Right ventricle myocardium superior (tissue), 1 donor: ENCODE measurements around the gene EFL1. TPM values are rescaled to one million over a fixed set of nuclear protein-coding genes. Genes with fewer than 3 reads are reported as not detected.

Source experiments
- ATAC-seq: fragments of 200-7000 bp; cut with Tn5 transposase; one replicate; pipeline ENCODE4 v1.9.1; 2020; ENCODE audit warnings: mild to moderate bottlenecking; ENCODE audit not compliant: poor library complexity
- DNase-seq: peaks from one replicate; pipeline ENCODE4 v3.0.0-alpha.2; 2020
- intact Hi-C: fragments of 100-400 bp; cut with DNase I; formaldehyde crosslinking; loops from one replicate; pipeline ENCODE4 v1.11.2; 2022
- total RNA-seq: library from RNA; stranded (reverse); fragmentation: NEBNext Ultra II Directional; extraction: Animal tissue kit (Norgen Biotek cat#: 25700); gene quantifications from one replicate; pipeline ENCODE4 v1.2.1, GENCODE V29; 2021
- donor health status: DM: no; HTN: yes; CAD: no; lungs with severe emphysema.

EFL1 gene
- total RNA-seq, 1 donor from 2014 or later, result 14.9 TPM

DNA sequence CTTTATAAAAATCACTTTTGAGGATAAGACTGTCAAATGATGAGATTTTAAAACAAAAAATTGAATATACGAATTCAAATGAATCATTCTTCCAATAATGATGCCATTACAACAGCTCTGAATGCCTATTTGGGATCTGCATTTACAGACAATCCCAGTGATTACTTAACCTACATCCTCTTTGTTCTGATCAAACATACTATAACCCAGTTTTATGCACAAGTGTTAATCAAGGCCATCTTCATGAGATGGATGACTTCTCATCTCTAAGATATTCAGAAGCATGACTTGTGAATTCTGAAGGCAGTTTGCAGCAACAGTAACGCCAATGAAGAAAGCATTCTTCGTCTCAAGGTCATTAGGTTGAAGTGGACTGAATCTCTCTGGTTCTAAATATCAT lies 126.4 kb downstream of the EFL1 start:
- no peak for DNase-seq
- no peak for ATAC-seq
- intact Hi-C loops, result no loop called here

DNA sequence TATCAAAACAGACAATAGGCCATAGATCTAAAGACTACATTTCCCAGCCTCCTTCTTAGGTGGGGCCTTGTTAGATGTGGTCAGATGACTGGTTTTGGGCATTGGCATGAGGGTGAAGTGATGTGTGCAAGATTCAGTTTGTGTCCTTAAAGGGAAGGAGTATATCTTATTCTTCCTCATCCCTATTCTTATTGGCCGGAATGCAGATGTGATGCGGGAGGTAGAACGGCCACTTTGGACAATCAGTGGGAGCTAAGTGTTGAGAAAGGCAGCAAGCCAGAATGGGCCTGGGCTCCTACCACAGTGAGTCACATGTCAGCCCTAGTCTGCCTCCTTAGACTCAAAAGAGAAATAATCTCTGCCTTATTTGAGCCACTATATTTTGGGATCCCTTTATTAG lies 126.9 kb downstream of the EFL1 start:
- DNase-seq (no peak), ATAC-seq (peak; percentile 45)
- intact Hi-C loops, result no loop called here

DNA sequence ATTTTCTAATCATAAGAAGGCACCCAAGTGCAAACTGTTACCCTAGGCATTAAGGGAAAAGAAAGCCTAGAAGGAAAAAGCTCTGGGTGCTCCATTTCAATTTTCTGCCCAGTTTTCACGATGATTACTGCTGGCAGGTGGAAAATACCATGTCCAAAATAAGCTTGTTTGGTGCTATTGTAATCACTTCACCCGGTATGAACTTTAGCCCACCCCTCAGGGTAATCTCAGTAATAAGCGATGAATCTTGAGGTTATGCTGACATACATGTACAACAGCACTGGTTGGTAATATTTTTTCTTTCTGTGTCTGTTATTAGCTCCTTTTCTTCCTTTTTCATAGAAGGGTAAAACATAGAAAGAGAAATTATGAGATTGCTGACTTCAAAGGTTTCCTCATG lies 128.1 kb downstream of the EFL1 start:
- ATAC-seq (no peak), DNase-seq (no peak)
- intact Hi-C loops, result no loop called here

DNA sequence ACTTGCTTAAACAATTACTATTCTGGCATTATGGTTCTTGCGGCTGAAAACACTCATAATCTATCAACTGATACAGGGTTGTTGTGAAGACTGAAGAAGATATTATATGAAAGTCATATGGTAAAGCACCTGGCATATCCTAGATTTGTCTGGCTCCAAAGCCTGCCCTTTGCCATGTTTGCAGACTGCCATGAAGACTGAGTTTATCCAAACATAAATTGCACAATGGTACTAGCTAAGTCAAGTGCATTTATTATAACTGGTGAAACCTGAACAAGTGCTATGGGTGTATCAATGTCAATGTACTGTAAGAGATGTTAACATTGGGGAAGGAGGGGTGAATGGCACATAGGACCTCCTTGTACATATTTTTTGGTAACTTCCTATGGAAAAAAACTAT lies 129.3 kb downstream of the EFL1 start:
- intact Hi-C loops, result no loop called here

DNA sequence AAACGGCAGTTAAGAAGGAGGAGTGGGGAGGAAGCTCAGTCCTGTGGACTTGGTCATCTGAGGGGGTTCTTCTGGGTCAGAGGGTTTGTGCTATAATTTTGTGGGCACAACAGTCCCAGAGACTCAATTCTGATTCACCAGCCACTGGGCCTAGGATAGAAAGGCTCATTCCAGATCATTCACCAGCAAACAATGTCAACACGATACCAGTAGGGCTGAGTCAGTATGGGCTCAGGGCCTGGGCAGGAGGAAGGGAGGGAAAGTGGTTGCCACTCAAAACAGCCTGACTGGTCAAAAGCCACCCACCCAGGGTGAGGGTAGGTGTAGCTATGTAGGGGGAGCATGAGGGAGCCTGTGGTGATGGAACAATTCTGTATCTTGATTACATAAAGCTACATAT lies 129.8 kb downstream of the EFL1 start:
- DNase-seq (no peak), ATAC-seq (no peak)
- intact Hi-C loops, result no loop called here

More for the DNA sequence above, 129.3 kb downstream of the EFL1 start:
- no peak for DNase-seq
- no peak for ATAC-seq

DNA sequence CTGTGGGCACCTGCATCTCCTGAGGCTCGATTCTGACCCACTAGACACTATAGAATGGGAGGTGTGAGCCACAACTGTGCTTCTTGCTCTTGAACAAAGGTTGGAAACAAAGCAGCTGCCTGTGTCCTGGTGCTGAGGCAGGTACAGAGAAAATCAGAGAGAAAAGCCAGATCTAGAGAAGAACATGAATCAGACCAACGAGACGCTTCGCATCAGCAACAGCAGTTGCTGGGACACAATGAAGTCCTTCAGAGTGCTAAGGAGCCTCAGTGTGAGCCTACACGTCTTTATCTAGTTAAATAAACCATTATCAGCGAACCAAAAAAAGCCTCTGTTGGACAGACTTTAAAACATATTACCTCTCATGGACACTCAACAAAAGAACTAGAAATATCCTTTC lies 130.4 kb downstream of the EFL1 start:
- DNase-seq (no peak), ATAC-seq (no peak)
- intact Hi-C loops, result no loop called here

DNA sequence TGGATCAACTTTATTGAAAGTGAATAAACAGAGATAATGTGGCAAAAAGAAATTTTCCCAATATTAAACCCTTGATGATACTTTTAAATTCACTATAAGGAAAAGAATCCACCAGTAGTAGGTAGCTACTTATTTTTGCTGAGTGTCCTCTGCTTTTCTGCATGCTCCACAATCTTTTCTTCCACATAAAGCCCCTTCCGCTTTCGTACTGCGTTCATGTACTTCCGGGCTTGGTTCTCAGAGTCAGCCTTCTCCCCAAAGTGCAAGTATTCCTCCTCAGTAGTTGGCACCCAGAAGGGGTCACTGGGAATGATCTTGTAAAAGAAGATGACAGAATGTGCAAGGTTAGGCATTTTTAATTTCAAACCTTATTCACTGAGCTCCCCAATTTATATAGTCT lies 132.3 kb downstream of the EFL1 start:
- DNase-seq (no peak), ATAC-seq (no peak)
- intact Hi-C loops, result no loop called here

DNA sequence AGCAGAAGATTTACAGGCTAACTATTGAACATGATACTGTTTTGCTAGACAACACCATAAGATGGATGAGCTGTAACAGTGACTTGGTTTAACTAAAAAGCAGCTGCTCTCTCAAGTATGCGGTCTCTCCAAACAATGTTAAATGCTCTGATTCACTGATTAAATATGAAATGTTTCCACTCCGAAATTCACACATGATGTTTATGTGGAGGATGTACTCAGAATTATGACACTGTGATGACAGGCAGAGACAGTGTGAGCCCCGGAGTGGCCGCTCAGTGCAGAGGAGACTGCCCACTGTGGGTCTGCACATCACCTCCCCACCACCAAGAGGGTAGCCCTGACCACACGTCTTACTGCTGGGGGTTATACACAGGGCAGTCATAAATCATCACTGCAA lies 132.8 kb downstream of the EFL1 start:
- intact Hi-C loops, result no loop called here
- ATAC-seq (no peak), DNase-seq (no peak)

DNA sequence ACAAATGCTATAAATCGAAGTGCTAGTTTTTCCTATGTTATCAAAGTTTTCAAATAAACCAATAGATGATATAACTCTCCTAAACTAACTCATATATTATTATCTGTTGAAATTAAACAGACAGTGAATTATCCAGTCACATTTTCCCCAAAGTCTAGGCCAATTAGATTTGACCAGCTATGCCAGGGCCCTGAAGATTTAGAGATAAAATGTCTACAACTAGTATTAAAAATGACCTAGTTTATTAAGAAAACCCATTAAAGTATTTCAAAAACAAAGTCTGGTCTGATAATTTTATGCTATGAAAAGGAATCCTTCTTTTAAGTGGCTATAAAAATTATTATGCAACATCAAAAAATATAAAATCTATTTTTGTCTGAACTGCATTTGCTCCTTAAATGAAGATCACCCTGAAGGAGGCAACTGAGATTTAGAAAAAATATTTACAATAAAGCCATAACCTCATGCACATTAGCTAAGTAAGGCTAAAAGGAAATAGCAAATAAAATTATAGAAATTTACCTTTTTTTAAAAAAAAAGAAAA lies 133.3 kb downstream of the EFL1 start:
- intact Hi-C loops, result no loop called here
- ATAC-seq, result no peak
- no peak for DNase-seq

DNA sequence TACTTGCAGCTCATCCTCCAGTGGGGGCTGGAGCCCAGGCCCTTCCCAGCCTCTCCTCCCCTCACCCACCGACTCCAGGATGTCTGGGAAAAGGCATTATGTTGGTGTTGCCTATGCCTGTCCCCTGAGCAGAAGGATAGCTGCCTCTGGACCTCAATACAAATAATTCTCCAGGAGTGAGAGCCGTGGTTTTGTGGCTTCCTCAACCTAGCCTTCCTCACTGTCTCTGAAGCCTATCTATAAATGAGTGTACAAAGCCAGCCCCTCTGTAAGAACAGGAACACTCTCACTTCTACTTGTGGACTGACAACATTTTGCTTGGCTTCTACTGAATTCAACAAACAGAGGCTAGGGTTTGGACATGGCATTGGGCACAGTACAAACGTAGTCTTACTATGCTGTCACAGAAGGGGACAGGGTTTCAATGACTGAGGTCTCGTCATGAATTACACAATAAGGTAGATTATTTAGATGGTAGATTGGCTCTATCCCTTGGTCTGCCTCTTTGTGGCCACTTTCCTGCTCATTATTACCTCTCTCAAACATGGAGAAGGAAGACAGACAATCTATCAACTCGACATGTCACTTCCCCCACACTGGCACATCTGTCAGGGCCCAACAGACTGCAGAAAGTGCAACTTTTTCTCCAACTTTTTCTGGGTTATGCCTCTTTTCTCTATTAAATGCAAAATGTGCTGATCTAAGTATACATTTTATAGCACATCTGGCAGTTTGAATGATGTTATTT lies 134.0 kb downstream of the EFL1 start:
- ATAC-seq, result no peak
- no peak for DNase-seq
- intact Hi-C loops, result no loop called here

DNA sequence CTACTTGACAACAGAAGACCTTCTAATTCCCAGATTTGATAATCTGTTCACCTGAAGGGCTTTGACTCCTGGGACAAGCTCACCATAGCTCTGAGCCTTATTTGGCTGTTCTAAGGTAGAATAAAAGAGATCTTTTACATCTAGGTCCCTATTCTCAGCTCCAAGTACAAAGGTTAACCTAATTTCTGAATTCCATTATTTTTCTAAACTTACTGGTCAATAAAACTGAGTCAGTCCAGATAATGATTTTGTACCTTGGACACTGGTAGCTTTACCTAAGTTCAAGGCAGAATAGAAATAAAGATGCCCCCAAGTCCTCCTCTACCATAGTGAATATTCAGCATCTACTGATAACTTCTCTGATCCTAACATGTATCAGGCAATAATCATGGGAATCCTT lies 135.0 kb downstream of the EFL1 start:
- intact Hi-C loops, result no loop called here

DNA sequence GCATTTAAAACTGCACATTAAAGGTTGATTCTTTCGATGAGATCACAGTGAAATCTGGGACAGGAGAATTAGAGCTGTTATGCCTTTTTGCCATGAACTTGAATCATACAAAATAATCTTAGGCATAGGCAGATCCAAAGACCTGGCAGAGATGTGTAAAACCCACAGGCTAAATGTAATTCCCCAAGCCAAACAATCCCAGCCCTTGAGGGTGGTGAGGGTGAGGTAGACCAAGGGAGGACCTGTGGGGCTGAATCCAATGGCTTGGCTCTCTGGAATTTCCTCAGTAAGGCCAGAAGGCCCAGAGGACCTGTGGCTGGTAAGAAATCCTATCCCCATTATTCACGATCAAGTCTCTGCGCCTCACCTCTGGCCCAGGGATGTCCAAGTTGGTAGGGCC lies 136.2 kb downstream of the EFL1 start:
- ATAC-seq (no peak), DNase-seq (no peak)
- intact Hi-C loops, result no loop called here

More for the DNA sequence above, 135.0 kb downstream of the EFL1 start:
- no peak for DNase-seq
- ATAC-seq, result no peak

DNA sequence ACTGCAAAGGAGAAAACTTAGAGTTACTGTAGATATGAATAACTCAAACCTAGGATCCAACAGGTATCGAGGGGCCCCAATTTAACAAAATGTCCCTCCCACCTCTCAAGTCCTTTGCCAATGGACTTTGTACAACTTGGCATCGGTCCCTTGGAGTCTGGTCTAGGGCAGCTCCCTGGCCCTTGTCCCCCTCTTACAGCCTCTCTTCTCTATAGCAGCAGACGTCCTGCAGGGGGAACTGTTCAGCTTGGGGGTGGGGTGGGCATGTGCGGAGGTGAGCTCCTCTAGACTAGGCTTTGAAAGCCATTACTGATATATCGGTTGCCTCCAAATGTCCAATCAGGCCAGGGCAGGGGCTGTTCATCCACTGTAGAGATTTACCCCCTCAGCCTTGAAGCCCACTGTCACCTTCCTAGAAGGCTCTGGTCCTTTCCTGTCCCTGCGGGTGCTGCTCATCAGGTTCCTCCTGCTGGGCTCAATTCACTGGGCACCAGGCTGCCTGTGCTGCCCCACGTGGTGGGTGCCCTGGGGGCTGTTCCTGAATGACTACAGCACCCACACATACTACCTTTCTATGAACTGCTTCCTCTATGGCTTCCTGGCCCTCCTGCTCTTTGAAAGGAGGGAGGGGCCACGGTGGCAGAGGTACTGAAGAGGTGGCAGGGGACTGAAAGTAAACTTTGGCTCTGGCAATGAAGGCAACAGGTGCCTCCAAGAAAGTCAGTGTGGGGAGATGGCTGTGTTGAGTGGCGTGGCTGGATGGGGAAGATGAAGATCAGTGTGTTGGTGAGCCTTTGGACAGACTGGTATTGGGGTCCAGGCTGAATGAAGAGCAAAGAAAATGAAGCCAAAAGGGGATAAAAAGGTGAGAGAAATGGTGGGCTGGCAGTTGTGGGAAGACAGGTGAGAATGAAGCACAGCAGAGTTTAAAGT lies 137.9 kb downstream of the EFL1 start:
- no peak for ATAC-seq
- intact Hi-C loops, result no loop called here
- DNase-seq, result no peak

DNA sequence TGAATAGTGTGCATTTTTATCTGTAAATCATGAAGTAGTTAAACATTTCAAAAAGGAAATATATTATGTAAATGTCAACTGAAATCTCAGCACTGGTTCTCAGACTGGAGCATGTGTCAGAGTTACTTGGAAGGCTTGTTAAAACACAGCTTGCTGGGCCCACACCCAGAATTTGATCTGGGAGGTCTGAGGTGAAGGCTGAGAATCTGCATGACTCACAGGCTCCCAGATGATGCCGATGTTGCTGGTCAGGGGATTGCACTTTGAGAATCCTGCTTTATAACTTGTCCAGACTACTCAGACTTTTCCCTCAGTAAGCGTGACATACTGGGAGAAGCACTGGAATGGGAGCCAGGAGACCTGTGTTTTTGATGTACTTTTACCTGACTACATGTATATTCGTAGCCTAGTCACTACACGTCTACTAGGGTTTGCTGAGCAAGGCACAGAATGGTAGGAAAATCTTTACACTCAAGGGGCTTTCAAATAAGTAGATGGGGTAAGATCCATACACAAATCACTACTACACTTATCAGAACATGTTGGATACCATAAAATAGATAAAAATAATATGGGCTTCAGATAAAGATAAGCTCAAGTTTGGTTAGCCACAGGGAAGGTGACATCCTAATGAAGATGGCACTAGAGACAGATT lies 139.7 kb downstream of the EFL1 start:
- DNase-seq, result no peak
- intact Hi-C loops, result no loop called here
- no peak for ATAC-seq

DNA sequence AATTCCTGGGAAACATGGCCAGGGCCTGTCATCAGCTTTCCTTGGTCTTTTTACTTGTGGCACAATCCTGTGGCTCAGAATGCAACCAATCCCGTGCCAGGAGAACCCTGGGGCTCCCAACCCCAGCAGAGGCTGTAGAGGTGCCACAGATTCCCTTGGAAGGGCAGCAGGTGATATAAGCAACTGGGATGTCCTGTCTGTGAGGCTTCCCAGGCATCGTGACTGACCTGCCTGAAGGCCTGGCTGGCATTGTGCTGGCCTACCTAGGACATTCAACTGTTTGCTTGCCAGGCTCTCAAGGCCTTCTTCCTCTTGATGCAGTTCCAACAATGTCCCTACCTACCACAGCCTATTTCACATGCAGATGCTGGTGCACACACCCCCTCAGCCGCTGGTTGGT lies 144.5 kb downstream of the EFL1 start:
- intact Hi-C loops, result no loop called here
- no peak for ATAC-seq
- DNase-seq, result no peak

DNA sequence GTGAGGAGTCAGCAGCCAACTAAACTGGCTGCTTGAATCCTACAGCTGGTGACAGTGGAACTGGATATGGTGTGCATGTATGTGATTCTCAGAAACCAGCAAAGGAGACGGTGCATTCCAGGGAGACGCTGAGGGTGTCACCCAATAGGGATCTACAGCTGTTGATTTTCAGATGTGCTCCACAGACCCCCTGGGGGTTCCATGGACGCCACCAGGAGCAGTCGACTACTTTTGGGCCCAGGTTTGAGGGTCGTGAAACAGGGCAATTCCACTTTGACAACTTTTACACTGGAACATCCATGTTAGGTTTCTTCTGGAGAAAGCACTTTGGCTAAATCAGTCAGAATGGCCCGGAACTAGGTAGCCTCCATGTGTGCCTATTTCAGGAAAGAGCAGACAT lies 145.2 kb downstream of the EFL1 start:
- intact Hi-C loops, result no loop called here
- DNase-seq, result no peak
- no peak for ATAC-seq

DNA sequence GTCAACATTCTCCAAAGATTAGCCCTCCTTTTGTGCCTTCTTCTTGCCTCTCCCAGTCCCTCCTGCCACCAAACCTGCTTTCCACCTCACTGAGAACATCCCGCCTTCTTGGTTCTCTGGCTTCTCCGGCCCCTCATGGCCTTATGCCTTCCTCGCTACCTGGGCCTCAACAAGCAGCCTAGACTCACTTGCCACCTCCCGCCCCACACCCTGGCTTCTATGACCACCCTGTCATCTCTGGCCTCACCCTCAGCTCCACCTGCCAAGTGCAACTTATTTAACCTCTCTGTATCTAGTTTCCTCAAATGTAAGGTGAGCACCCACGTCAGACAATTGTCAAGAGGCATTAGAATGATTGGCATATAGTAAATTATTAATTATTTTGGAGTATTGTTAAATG lies 147.9 kb downstream of the EFL1 start:
- DNase-seq (no peak), ATAC-seq (no peak)
- intact Hi-C loops, result no loop called here

DNA sequence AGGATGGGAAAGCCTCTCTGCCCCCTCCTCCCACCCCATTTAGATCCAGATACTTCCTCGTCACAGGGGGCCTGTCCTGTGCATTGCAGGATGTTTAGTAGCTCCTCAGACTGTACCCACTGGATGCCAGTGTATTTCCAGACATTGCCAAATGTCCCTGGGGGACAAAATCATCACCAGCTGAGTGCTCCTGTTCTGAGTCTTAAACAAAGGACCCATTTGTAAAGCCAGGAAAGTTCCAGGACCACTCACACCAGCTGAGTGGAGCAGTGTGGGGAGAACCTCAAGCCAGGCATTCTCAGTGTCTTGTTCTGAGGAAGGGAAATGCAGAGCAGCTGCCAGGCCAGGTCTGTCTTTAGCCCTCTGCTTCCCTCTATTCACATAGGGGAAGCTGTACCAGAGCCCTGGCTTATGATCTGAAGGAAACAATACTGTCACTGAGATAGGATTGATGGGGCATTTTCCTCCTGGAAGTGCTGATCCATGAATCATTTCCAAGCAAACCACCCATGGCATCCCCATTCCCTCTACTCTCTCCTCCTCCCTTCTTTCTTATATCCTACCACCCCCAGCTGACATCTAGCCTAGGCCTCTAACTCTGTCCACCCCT lies 149.3 kb downstream of the EFL1 start:
- no peak for ATAC-seq
- intact Hi-C loops, result no loop called here
- DNase-seq, result no peak

DNA sequence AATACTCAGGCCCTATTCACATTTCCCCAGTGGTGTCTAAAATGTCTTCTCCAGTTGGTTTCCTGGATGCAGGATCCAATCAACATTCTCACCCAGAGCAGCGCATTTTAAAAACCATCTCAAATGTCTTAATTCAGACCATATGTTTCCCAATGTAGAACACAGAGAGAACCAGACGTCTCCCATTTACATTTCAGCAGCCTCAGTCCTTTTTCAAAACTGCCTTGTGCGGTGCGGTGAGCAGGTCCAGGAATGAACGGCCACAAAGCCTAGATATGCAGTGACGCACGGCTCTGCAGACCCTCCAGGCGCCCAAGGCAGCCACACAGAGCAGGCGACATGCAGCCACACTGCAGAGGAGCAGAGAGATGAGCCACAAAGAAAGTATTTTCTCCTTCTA lies 150.6 kb downstream of the EFL1 start:
- intact Hi-C loops, result no loop called here
- DNase-seq, result no peak
- ATAC-seq, result no peak
